ENCODE measurements around the gene CHAF1A. TPM values are rescaled to one million over a fixed set of nuclear protein-coding genes. Genes with fewer than 3 reads are reported as not detected.

CHAF1A gene
- total and polyA plus RNA-seq, 10 donors = 3.8 to 17.9 (median 10.0) TPM

- 55 to 73% (median 65%) methylated on average over 15 to 16 of the region's 16 CpGs for whole genome bisulfite sequencing, 5 donors
- H3K27ac ChIP-seq = peak overlapping the region in 6 of 8 donors; percentile 83 to 92 (median 86)
- intact Hi-C loops (cut with DNase I; ENCODE audit: low total_unique reads) = no loop called here
- no peak for DNase-seq
- H3K27me3 ChIP-seq (replicated peaks in 1 of 7) = no peaks in the 10 kb centered on the region
- H3K4me3 ChIP-seq = peak overlapping the region in 1 of 8 donors; percentile 44
- H3K4me1 ChIP-seq = peaks cover 89 to 100% (median 97%) of the 10 kb centered on the region in 6 donors
- TF ChIP-seq POLR2AphosphoS5 (IDR thresholded peaks at IDR 0.05) = no peak
- TF ChIP-seq CTCF (IDR thresholded peaks at IDR 0.05 in 8 of 11, conservative IDR thresholded peaks at IDR 0.05 in 3 of 11) = no peak
- TF ChIP-seq POLR2A (IDR thresholded peaks at IDR 0.05) = no peak
- H3K36me3 ChIP-seq = peaks cover 0 to 44% (median 2%) of the 10 kb centered on the region in 6 donors
- no peaks in the 10 kb centered on the region for H3K9me3 ChIP-seq
Measured at GRCh38 chr19:4376028-4376670, 26.3 kb upstream of the CHAF1A start.

- H3K27ac ChIP-seq = peak overlapping the region in 4 of 8 donors; percentile 83 to 92 (median 88)
- intact Hi-C loops (cut with DNase I; ENCODE audit: low total_unique reads) = no loop called here
- H3K4me3 ChIP-seq = no peak overlapping the region
- no peaks in the 10 kb centered on the region for H3K27me3 ChIP-seq (replicated peaks in 1 of 7)
- peaks cover 0 to 39% (median 2%) of the 10 kb centered on the region in 6 donors for H3K36me3 ChIP-seq
- H3K9me3 ChIP-seq = no peaks in the 10 kb centered on the region
- DNase-seq = no peak
- WGBS, 5 donors = 77 to 84% (median 81%) methylated on average over 10 of the region's 10 CpGs
- TF ChIP-seq POLR2AphosphoS5 (IDR thresholded peaks at IDR 0.05) (no peak), CTCF (IDR thresholded peaks at IDR 0.05 in 8 of 11, conservative IDR thresholded peaks at IDR 0.05 in 3 of 11) (no peak), POLR2A (IDR thresholded peaks at IDR 0.05) (no peak)
- peaks cover 84 to 100% (median 93%) of the 10 kb centered on the region in 6 donors for H3K4me1 ChIP-seq
Measured at GRCh38 chr19:4376671-4376990, 25.8 kb upstream of the CHAF1A start.

- Histone ChIP-seq H3K27ac (peak overlapping the region in 3 of 8 donors; percentile 87 to 92 (median 88)), H3K9me3 (no peaks in the 10 kb centered on the region), H3K36me3 (peaks cover 0 to 35% (median 2%) of the 10 kb centered on the region in 6 donors), H3K27me3 (replicated peaks in 1 of 7) (no peaks in the 10 kb centered on the region), H3K4me1 (peaks cover 79 to 99% (median 92%) of the 10 kb centered on the region in 6 donors), H3K4me3 (no peak overlapping the region)
- DNase-seq = no peak
- WGBS, 5 donors = 85 to 92% (median 89%) methylated on average over 12 to 23 of the region's 23 CpGs
- no peak for TF ChIP-seq CTCF (IDR thresholded peaks at IDR 0.05 in 8 of 11, conservative IDR thresholded peaks at IDR 0.05 in 3 of 11)
- no peak for TF ChIP-seq POLR2A (IDR thresholded peaks at IDR 0.05)
- peak in 1 of 3 donors; percentile 19 for TF ChIP-seq POLR2AphosphoS5 (IDR thresholded peaks at IDR 0.05)
- intact Hi-C loops (cut with DNase I; ENCODE audit: low total_unique reads) = no loop called here
Measured at GRCh38 chr19:4376991-4377781, 25.3 kb upstream of the CHAF1A start.

- H3K4me1 ChIP-seq = peaks cover 62 to 98% (median 82%) of the 10 kb centered on the region in 6 donors
- WGBS, 5 donors = 73 to 85% (median 82%) methylated on average over 11 of the region's 11 CpGs
- intact Hi-C loops (cut with DNase I; ENCODE audit: low total_unique reads) = no loop called here
- H3K9me3 ChIP-seq = no peaks in the 10 kb centered on the region
- peak overlapping the region in 7 of 8 donors; percentile 74 to 92 (median 86) for H3K27ac ChIP-seq
- H3K27me3 ChIP-seq (replicated peaks in 1 of 7) = no peaks in the 10 kb centered on the region
- peaks cover 0 to 33% (median 2%) of the 10 kb centered on the region in 6 donors for H3K36me3 ChIP-seq
- no peak for DNase-seq
- H3K4me3 ChIP-seq = peak overlapping the region in 1 of 8 donors; percentile 54
- TF ChIP-seq POLR2A (IDR thresholded peaks at IDR 0.05) (no peak), POLR2AphosphoS5 (IDR thresholded peaks at IDR 0.05) (no peak), CTCF (IDR thresholded peaks at IDR 0.05 in 8 of 11, conservative IDR thresholded peaks at IDR 0.05 in 3 of 11) (no peak)
Measured at GRCh38 chr19:4378886-4379285, 23.6 kb upstream of the CHAF1A start.
